A673 (cell line): Measurements from ENCODE around the gene RABGAP1L. TPM values are rescaled to one million over a fixed set of nuclear protein-coding genes. Genes with fewer than 3 reads are reported as not detected.

Experiments
- BruUV-seq: library from RNA; stranded (reverse); fragments of 400-500 nt; replicated peaks from 2 replicates; lab custom pipeline; 2021; lab: Mats Ljungman, UMichigan
- CTCF ChIA-PET: fragments of 300-600 bp; sonication (Branson Sonifier 250); formaldehyde crosslinking; loops from one replicate; lab custom pipeline; 2022; ENCODE audit warnings: antibody characterized with exemption; lab: Charles Lee
- POLR2A ChIA-PET: fragments of 300-600 bp; sonication (Branson Sonifier 250); formaldehyde crosslinking; loops from one replicate; lab custom pipeline; 2022; ENCODE audit warnings: antibody characterized with exemption; ENCODE audit not compliant: low non-redundant PET; lab: Charles Lee
- DNase-seq: peaks from one replicate; pipeline ENCODE4 v3.0.0-alpha.2; 2015; ENCODE audit warnings: low spot score
- H3K27ac ChIP-seq: fragments of 200-600 bp; sonication (generic); 2 replicates; pipeline ENCODE4 v1.5.1; 2016; ENCODE audit warnings: mixed run types, low read depth, mild to moderate bottlenecking, mixed read lengths, antibody characterized with exemption, low read length; ENCODE audit not compliant: poor library complexity, severe bottlenecking
- H3K27me3 ChIP-seq: fragments of 200-600 bp; sonication (generic); replicated peaks from 2 replicates; pipeline ENCODE4 v1.6.1; 2017; ENCODE audit warnings: mixed run types, low read depth, mild to moderate bottlenecking, mixed read lengths, antibody characterized with exemption, low read length; ENCODE audit not compliant: insufficient read depth, poor library complexity
- H3K36me3 ChIP-seq: fragments of 200-600 bp; sonication (generic); 2 replicates; pipeline ENCODE4 v1.6.1; 2016; ENCODE audit warnings: mixed run types, mild to moderate bottlenecking, mixed read lengths, antibody characterized with exemption, low read length; ENCODE audit not compliant: insufficient read depth, poor library complexity, severe bottlenecking
- H3K4me1 ChIP-seq: fragments of 200-600 bp; sonication (generic); 2 replicates; pipeline ENCODE4 v1.6.1; 2017; ENCODE audit warnings: mixed run types, mild to moderate bottlenecking, mixed read lengths, antibody characterized with exemption, low read length; ENCODE audit not compliant: insufficient read depth, poor library complexity, severe bottlenecking
- H3K4me3 ChIP-seq: fragments of 200-600 bp; sonication (generic); 2 replicates; pipeline ENCODE4 v1.5.1; 2016; ENCODE audit warnings: low read depth, mixed run types, mild to moderate bottlenecking, mixed read lengths, low read length; ENCODE audit not compliant: poor library complexity, severe bottlenecking
- H3K9me3 ChIP-seq: fragments of 200-600 bp; sonication (generic); 2 replicates; pipeline ENCODE4 v1.6.1; 2016; ENCODE audit warnings: mixed run types, low read depth, mild to moderate bottlenecking, mixed read lengths, antibody characterized with exemption, low read length; ENCODE audit not compliant: poor library complexity, severe bottlenecking
- EZH2 ChIP-seq: fragments of 200-600 bp; sonication (generic); IDR thresholded peaks from 2 replicates; pipeline ENCODE4 v1.6.1; 2017; ENCODE audit warnings: borderline replicate concordance, low read depth, mild to moderate bottlenecking, mixed read lengths, antibody characterized with exemption, low read length; ENCODE audit not compliant: poor library complexity, severe bottlenecking
- intact Hi-C: fragments of 100-400 bp; cut with micrococcal nuclease; formaldehyde crosslinking; loops from one replicate; pipeline ENCODE4 v1.10.0; 2022; ENCODE audit not compliant: unreplicated experiment
- total RNA-seq: library from RNA; stranded (reverse); gene quantifications from 2 replicates; pipeline ENCODE4 v1.2.3, GENCODE V29; 2021
- TF ChIP-seq, protein P1 (sequence below): fragments of 300-800, 200-600 bp; sonication (generic); conservative IDR thresholded peaks from 2 replicates; pipeline ENCODE4 v1.5.1; 2017; ENCODE audit warnings: low read depth, mild to moderate bottlenecking, antibody characterized with exemption, low read length, moderate library complexity, mixed read lengths

The RABGAP1L gene
- total RNA-seq, 1 experiment from 2014 or later: 19.3 TPM

DNA sequence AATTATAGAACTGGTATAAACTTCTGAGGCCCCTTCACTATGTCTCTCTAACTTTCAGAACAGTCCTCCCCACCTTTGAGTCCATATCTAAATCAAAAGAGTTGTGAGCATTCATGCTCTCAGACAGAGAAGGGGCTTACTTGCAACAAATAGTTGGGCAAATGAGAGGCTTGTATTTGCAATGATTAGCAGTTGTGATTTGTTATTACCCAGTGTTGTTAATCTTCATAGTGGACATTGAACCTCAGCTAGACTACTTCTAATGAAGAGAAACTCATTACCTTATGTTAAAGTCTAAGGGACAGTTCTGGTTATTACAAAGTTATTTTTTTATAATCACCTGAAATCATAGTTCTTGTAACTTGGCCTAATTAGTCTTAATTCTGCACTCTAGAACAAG lies 114.5 kb downstream of the RABGAP1L start:
- no TSS peak for BruUV-seq
- POLR2A ChIA-PET: no interaction called here

DNA sequence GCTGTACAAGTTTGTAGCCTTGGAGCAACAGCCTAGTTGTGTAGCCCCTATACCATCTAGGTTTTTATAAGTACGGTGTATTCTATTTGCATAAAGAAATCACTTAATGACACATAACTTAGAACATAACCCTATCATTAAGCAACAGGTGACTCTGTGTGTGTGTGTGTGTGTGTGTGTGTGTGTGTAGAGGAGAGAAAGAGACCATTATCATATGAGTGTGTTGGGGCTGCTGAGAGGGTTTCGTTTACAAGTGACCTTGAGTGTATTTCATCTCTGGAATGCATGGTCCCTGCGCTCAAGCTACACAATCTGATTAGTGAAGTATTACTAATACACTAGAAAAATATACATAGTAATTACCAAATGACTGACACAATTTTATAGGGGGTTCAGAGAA lies 115.1 kb downstream of the RABGAP1L start:
- Histone ChIP-seq H3K4me1 (peaks cover 11% of the 10 kb centered on the region), H3K36me3 (no peaks in the 10 kb centered on the region), H3K27ac (no peak overlapping the region), H3K27me3 (no peaks in the 10 kb centered on the region), H3K4me3 (no peak overlapping the region), H3K9me3 (no peaks in the 10 kb centered on the region)
- ChIA-PET CTCF (no interaction called here), POLR2A (no interaction called here)
- no peak for DNase-seq
- no TSS peak for BruUV-seq
- TF ChIP-seq, protein P1, sequence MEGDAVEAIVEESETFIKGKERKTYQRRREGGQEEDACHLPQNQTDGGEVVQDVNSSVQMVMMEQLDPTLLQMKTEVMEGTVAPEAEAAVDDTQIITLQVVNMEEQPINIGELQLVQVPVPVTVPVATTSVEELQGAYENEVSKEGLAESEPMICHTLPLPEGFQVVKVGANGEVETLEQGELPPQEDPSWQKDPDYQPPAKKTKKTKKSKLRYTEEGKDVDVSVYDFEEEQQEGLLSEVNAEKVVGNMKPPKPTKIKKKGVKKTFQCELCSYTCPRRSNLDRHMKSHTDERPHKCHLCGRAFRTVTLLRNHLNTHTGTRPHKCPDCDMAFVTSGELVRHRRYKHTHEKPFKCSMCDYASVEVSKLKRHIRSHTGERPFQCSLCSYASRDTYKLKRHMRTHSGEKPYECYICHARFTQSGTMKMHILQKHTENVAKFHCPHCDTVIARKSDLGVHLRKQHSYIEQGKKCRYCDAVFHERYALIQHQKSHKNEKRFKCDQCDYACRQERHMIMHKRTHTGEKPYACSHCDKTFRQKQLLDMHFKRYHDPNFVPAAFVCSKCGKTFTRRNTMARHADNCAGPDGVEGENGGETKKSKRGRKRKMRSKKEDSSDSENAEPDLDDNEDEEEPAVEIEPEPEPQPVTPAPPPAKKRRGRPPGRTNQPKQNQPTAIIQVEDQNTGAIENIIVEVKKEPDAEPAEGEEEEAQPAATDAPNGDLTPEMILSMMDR: no peak
- no peak for TF ChIP-seq EZH2
- intact Hi-C loops: no loop called here

More for the DNA sequence above, 114.5 kb downstream of the RABGAP1L start:
- no peak overlapping the region for H3K4me3 ChIP-seq
- H3K27ac ChIP-seq: no peak overlapping the region
- no peaks in the 10 kb centered on the region for H3K9me3 ChIP-seq
- H3K36me3 ChIP-seq: no peaks in the 10 kb centered on the region
- intact Hi-C loops: no loop called here
- CTCF ChIA-PET: no interaction called here
- peaks cover 11% of the 10 kb centered on the region for H3K4me1 ChIP-seq
- TF ChIP-seq EZH2: no peak
- TF ChIP-seq, protein P1: no peak
- no peak for DNase-seq
- H3K27me3 ChIP-seq: no peaks in the 10 kb centered on the region

DNA sequence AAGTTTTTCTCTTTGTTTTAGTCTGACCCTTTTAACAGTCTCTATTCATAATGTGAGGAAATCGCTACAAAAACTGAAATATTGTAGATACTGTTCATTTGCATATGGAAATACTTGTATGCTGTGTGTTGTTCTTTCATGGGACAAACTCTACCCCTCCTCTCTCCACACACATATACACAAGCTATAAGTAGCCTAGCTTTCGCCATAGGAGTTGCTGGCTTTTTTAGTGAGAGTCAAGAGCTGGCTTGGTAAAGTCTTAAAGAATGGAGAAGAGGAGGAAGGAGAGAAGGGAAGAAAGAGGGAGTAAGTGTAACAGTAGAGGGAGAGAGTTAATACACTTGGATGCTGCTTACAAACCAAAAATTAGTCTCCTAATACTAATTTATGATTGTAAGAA lies 115.6 kb downstream of the RABGAP1L start:
- TF ChIP-seq EZH2: no peak
- TF ChIP-seq, protein P1: no peak
- Histone ChIP-seq H3K9me3 (no peaks in the 10 kb centered on the region), H3K36me3 (no peaks in the 10 kb centered on the region), H3K4me3 (no peak overlapping the region), H3K27ac (no peak overlapping the region), H3K27me3 (no peaks in the 10 kb centered on the region), H3K4me1 (peaks cover 9% of the 10 kb centered on the region)
- no peak for DNase-seq
- ChIA-PET CTCF (no interaction called here), POLR2A (no interaction called here)
- BruUV-seq: no TSS peak
- intact Hi-C loops: no loop called here
